ENCODE results near the gene PLCB1. TPM values are rescaled to one million over a fixed set of nuclear protein-coding genes. Genes with fewer than 3 reads are reported as not detected.

The PLCB1 gene
- total and polyA plus RNA-seq, 2 donors (not counting 3 experiments of a cell fraction or from before 2014, with no cell fraction given): 10.2 to 53.4 TPM

DNA sequence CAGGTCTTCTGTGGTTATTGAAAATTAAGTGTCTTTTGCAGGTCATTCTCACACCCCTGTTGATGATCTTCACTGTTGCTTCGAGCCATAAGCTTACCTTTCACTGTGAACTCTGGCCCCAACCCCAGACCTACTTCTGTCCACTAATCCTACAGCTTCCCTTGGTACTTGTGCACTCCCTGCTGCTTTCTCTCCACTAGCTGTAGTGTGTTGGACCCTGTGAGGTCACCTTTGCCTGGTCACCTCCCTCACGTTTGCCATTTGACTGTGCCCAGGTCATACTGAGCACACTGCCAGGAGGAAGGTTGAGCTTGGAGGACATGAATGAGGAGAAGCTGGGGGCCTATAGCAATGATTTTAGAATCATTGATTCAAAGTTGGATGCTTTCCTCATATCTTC lies 94.0 kb downstream of the PLCB1 start:
- dilution Hi-C loops (cut with MboI; ENCODE audit: extremely low pct_ligation_motif_present, low sequenced_read_pairs): no loop called here
- CTCF ChIA-PET: interaction anchor here (0.7 kb wide), 1 partner anchor 162 kb away, joined by 3 read pairs; no protein-coding TSS in a partner anchor
- peaks cover 3% of the 10 kb centered on the region for H4K20me1 ChIP-seq (replicated peaks; ENCODE audit: control insufficient read depth, extremely low read depth, insufficient read depth, low read length)
- H3K9me3 ChIP-seq (replicated peaks; ENCODE audit: control insufficient read depth, insufficient read depth, low read length): no peaks in the 10 kb centered on the region
- no peak for FAIRE-seq
- POLR2A ChIA-PET: interaction anchor here (0.7 kb wide), 1 partner anchor 289 kb away, joined by 4 read pairs; no protein-coding TSS in a partner anchor
- no peaks in the 10 kb centered on the region for H3K9me1 ChIP-seq (replicated peaks; ENCODE audit: control insufficient read depth, extremely low read depth, insufficient read depth, low read length)
- TF ChIP-seq FOS (IDR thresholded peaks at IDR 0.05; ENCODE audit: borderline replicate concordance, insufficient read depth, low read length) (no peak), GATA2 (IDR thresholded peaks at IDR 0.05; ENCODE audit: insufficient read depth, insufficient read length, low read depth, low read length) (no peak), POLR2AphosphoS5 (IDR thresholded peaks at IDR 0.05; ENCODE audit: insufficient read depth, low read depth, low read length) (no peak), EZH2 (IDR thresholded peaks at IDR 0.05; ENCODE audit: borderline replicate concordance, low read depth, low read length, severe bottlenecking) (no peak)
- TF ChIP-seq, protein P1, sequence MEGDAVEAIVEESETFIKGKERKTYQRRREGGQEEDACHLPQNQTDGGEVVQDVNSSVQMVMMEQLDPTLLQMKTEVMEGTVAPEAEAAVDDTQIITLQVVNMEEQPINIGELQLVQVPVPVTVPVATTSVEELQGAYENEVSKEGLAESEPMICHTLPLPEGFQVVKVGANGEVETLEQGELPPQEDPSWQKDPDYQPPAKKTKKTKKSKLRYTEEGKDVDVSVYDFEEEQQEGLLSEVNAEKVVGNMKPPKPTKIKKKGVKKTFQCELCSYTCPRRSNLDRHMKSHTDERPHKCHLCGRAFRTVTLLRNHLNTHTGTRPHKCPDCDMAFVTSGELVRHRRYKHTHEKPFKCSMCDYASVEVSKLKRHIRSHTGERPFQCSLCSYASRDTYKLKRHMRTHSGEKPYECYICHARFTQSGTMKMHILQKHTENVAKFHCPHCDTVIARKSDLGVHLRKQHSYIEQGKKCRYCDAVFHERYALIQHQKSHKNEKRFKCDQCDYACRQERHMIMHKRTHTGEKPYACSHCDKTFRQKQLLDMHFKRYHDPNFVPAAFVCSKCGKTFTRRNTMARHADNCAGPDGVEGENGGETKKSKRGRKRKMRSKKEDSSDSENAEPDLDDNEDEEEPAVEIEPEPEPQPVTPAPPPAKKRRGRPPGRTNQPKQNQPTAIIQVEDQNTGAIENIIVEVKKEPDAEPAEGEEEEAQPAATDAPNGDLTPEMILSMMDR (IDR thresholded peaks at IDR 0.05; ENCODE audit: extremely low read depth in 1 of 2, insufficient read depth in 1 of 2, low read depth in 1 of 2, low read length in 2 of 2): no peak
- H3K4me3 ChIP-seq (replicated peaks in 1 of 3; ENCODE audit: insufficient read depth in 1 of 3, low read depth in 1 of 3, low read length in 3 of 3): no peak overlapping the region
- H3K9ac ChIP-seq (replicated peaks; ENCODE audit: extremely low read depth, insufficient read depth, low read length): no peak overlapping the region
- H3K27me3 ChIP-seq (ENCODE audit: control insufficient read depth in 2 of 2, insufficient read depth in 2 of 2, low read length in 2 of 2): no peaks in the 10 kb centered on the region
- intact Hi-C loops (cut with micrococcal nuclease): no loop called here
- no peaks in the 10 kb centered on the region for H3K79me2 ChIP-seq (ENCODE audit: control insufficient read depth, insufficient read depth, low read length)
- no peak for DNase-seq (ENCODE audit: low read depth, low spot score)
- H2AFZ ChIP-seq (ENCODE audit: low read depth, low read length): no peak overlapping the region
- no TSS peak for BruUV-seq (replicated peaks)
- H3K4me1 ChIP-seq (ENCODE audit: control insufficient read depth, extremely low read depth, insufficient read depth, low read length): peaks cover 10% of the 10 kb centered on the region
- no peak overlapping the region for H3K27ac ChIP-seq (ENCODE audit: insufficient read depth, low read depth, low read length)
- H3K4me2 ChIP-seq (ENCODE audit: insufficient read depth, low read length): no peak overlapping the region
- no peaks in the 10 kb centered on the region for H3K36me3 ChIP-seq (ENCODE audit: control insufficient read depth in 2 of 2, extremely low read depth in 1 of 2, insufficient read depth in 2 of 2, low read length in 2 of 2)

DNA sequence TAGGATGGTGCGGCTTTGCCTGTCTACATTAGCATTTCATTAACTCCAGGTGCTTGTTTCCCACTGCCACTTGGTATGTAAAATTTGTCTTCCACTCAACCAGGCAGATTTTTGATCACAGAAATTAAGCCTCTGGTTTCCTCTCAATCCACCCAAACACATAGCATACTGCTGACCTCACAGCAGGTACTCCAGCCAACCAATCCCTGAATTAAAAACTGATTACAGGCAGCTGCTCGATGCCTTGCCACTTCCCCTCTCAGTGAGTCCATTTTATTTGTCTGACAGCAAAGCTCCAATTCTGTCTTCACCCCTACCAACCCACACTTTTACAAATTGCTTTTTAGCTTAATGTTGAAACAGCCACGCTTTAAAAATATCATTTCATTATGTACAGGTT lies 95.2 kb downstream of the PLCB1 start:
- DNase-seq (ENCODE audit: low read depth, low spot score) (no peak), FAIRE-seq (no peak)
- Histone ChIP-seq H4K20me1 (replicated peaks; ENCODE audit: control insufficient read depth, extremely low read depth, insufficient read depth, low read length) (peaks cover 3% of the 10 kb centered on the region), H3K27ac (ENCODE audit: insufficient read depth, low read depth, low read length) (no peak overlapping the region), H3K4me2 (ENCODE audit: insufficient read depth, low read length) (no peak overlapping the region), H3K9ac (replicated peaks; ENCODE audit: extremely low read depth, insufficient read depth, low read length) (no peak overlapping the region), H3K36me3 (ENCODE audit: control insufficient read depth in 2 of 2, extremely low read depth in 1 of 2, insufficient read depth in 2 of 2, low read length in 2 of 2) (no peaks in the 10 kb centered on the region), H3K9me1 (replicated peaks; ENCODE audit: control insufficient read depth, extremely low read depth, insufficient read depth, low read length) (no peaks in the 10 kb centered on the region), H3K27me3 (ENCODE audit: control insufficient read depth in 2 of 2, insufficient read depth in 2 of 2, low read length in 2 of 2) (no peaks in the 10 kb centered on the region), H3K4me1 (ENCODE audit: control insufficient read depth, extremely low read depth, insufficient read depth, low read length) (peaks cover 10% of the 10 kb centered on the region), H3K79me2 (ENCODE audit: control insufficient read depth, insufficient read depth, low read length) (no peaks in the 10 kb centered on the region), H3K9me3 (replicated peaks; ENCODE audit: control insufficient read depth, insufficient read depth, low read length) (no peaks in the 10 kb centered on the region), H2AFZ (ENCODE audit: low read depth, low read length) (no peak overlapping the region), H3K4me3 (replicated peaks in 1 of 3; ENCODE audit: insufficient read depth in 1 of 3, low read depth in 1 of 3, low read length in 3 of 3) (no peak overlapping the region)
- CTCF ChIA-PET: interaction anchor here (0.6 to 1.9 kb wide), 3 partner anchors 13 to 47 kb away, joined by 3 to 5 read pairs (median 3); no protein-coding TSS in a partner anchor
- TF ChIP-seq JUN (IDR thresholded peaks at IDR 0.05; ENCODE audit: borderline replicate concordance, insufficient read depth, insufficient read length, low read depth) (no peak), MYC (IDR thresholded peaks at IDR 0.05; ENCODE audit: low read depth, low read length) (no peak), FOS (IDR thresholded peaks at IDR 0.05; ENCODE audit: borderline replicate concordance, insufficient read depth, low read length) (no peak), GATA2 (IDR thresholded peaks at IDR 0.05; ENCODE audit: insufficient read depth, insufficient read length, low read depth, low read length) (no peak), POLR2AphosphoS5 (IDR thresholded peaks at IDR 0.05; ENCODE audit: insufficient read depth, low read depth, low read length) (no peak), POLR2A (IDR thresholded peaks at IDR 0.05; ENCODE audit: low read depth, low read length) (no peak), EZH2 (IDR thresholded peaks at IDR 0.05; ENCODE audit: borderline replicate concordance, low read depth, low read length, severe bottlenecking) (no peak)
- TF ChIP-seq, protein P2, sequence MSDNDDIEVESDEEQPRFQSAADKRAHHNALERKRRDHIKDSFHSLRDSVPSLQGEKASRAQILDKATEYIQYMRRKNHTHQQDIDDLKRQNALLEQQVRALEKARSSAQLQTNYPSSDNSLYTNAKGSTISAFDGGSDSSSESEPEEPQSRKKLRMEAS (IDR thresholded peaks at IDR 0.05; ENCODE audit: insufficient read depth, insufficient read length): no peak
- TF ChIP-seq, protein P1 (IDR thresholded peaks at IDR 0.05; ENCODE audit: extremely low read depth in 1 of 2, insufficient read depth in 1 of 2, low read depth in 1 of 2, low read length in 2 of 2): no peak
- intact Hi-C loops (cut with micrococcal nuclease): no loop called here
- BruUV-seq (replicated peaks): no TSS peak
- POLR2A ChIA-PET: no interaction called here
- dilution Hi-C loops (cut with MboI; ENCODE audit: extremely low pct_ligation_motif_present, low sequenced_read_pairs): no loop called here
